Endothelial cell of umbilical vein (primary cell): ENCODE results near the gene MED27. TPM values are rescaled to one million over a fixed set of nuclear protein-coding genes. Genes with fewer than 3 reads are reported as not detected.

Source experiments
- BruUV-seq: library from RNA; stranded (reverse); fragments of 400-500 nt; replicated peaks from 2 replicates; lab custom pipeline; 2021; lab: Mats Ljungman, UMichigan
- CTCF ChIA-PET: fragments of 300-600, 350-600 bp; sonication (Branson Sonifier 250); formaldehyde crosslinking; loops from one replicate; lab custom pipeline; 2021; ENCODE audit warnings: antibody characterized with exemption, inconsistent platforms; lab: Charles Lee
- POLR2A ChIA-PET: fragments of 300-600, 350-600 bp; sonication (Branson Sonifier 250); formaldehyde crosslinking; loops from one replicate; lab custom pipeline; 2021; ENCODE audit warnings: antibody characterized with exemption, inconsistent platforms; lab: Charles Lee
- DNase-seq: peaks from one replicate; pipeline ENCODE4 v3.0.0-alpha.2; 2011; ENCODE audit warnings: low read depth, low spot score
- FAIRE-seq: peaks from 2 replicates; lab custom pipeline; 2011; peaks lifted over from hg19 to GRCh38; lab: Jason Lieb, UNC
- H2AFZ ChIP-seq: 2 replicates; pipeline ENCODE4 v1.6.0; 2012; ENCODE audit warnings: low read depth, low read length, control low read depth, inconsistent platforms
- H3K27ac ChIP-seq: 2 replicates; pipeline ENCODE4 v1.5.1; 2011; ENCODE audit warnings: low read depth, mild to moderate bottlenecking, control low read depth, low read length, moderate library complexity; ENCODE audit not compliant: insufficient read depth
- H3K27me3 ChIP-seq, 2 experiments: 2 replicates each; pipeline versions ENCODE4 v1.6.0 to v1.6.1; 2011; ENCODE audit warnings: low read length in 2 of 2, mixed read lengths in 1 of 2; ENCODE audit not compliant: control insufficient read depth in 2 of 2, insufficient read depth in 2 of 2
- H3K36me3 ChIP-seq, 2 experiments: 2 replicates in 1 of 2; 3 replicates in 1 of 2; pipeline ENCODE4 v1.5.1; 2011; ENCODE audit warnings: low read length in 2 of 2, mild to moderate bottlenecking in 1 of 2, moderate library complexity in 1 of 2; ENCODE audit not compliant: control insufficient read depth in 2 of 2, insufficient read depth in 2 of 2; ENCODE audit errors: extremely low read depth in 1 of 2
- H3K4me1 ChIP-seq: 3 replicates; pipeline ENCODE4 v1.5.1; 2011; ENCODE audit warnings: mild to moderate bottlenecking, low read length; ENCODE audit not compliant: control insufficient read depth, insufficient read depth; ENCODE audit errors: extremely low read depth
- H3K4me2 ChIP-seq: 2 replicates; pipeline ENCODE4 v1.6.1; 2011; ENCODE audit warnings: low read length, control low read depth, mixed read lengths; ENCODE audit not compliant: insufficient read depth
- H3K4me3 ChIP-seq, 3 experiments: fragments of 200-600 bp in 1 of 3; sonication (generic), shearing (Covaris generic) in 1 of 3; replicated peaks in 1 of 3; 2 replicates each; pipeline ENCODE4 v1.5.1; 2011 to 2016; ENCODE audit warnings: control low read depth in 3 of 3, low read length in 3 of 3, mild to moderate bottlenecking in 2 of 3, inconsistent platforms in 1 of 3, low read depth in 1 of 3, moderate library complexity in 1 of 3; ENCODE audit not compliant: insufficient read depth in 1 of 3
- H3K79me2 ChIP-seq: 2 replicates; pipeline ENCODE4 v1.6.0; 2012; ENCODE audit warnings: low read length, inconsistent platforms; ENCODE audit not compliant: control insufficient read depth, insufficient read depth
- H3K9ac ChIP-seq: replicated peaks from 2 replicates; pipeline ENCODE3; 2011; ENCODE audit warnings: low read length, control low read depth; ENCODE audit not compliant: insufficient read depth; ENCODE audit errors: extremely low read depth
- H3K9me1 ChIP-seq: replicated peaks from 3 replicates; pipeline ENCODE4 v1.6.0; 2011; ENCODE audit warnings: mild to moderate bottlenecking, low read length; ENCODE audit not compliant: control insufficient read depth, insufficient read depth; ENCODE audit errors: extremely low read depth
- H3K9me3 ChIP-seq: replicated peaks from 2 replicates; pipeline ENCODE4 v1.5.1; 2012; ENCODE audit warnings: low read length, inconsistent platforms; ENCODE audit not compliant: control insufficient read depth, insufficient read depth
- H4K20me1 ChIP-seq: replicated peaks from 2 replicates; pipeline ENCODE3; 2011; ENCODE audit warnings: mild to moderate bottlenecking, low read length; ENCODE audit not compliant: control insufficient read depth, insufficient read depth; ENCODE audit errors: extremely low read depth
- CTCF ChIP-seq, 2 donors: IDR thresholded peaks; 1 replicate in 1 of 2; 2 replicates in 1 of 2; pipeline ENCODE4 v1.5.1; 2011; ENCODE audit warnings: low read length in 2 of 2, mild to moderate bottlenecking in 2 of 2, moderate library complexity in 2 of 2, control low read depth in 1 of 2, inconsistent platforms in 1 of 2, low read depth in 1 of 2; ENCODE audit not compliant: insufficient read depth in 1 of 2; ENCODE audit errors: extremely low read depth in 1 of 2
- EZH2 ChIP-seq: IDR thresholded peaks from 2 replicates; pipeline ENCODE4 v1.6.1; 2012; ENCODE audit warnings: borderline replicate concordance, low read depth, mild to moderate bottlenecking, moderate library complexity, low read length, inconsistent platforms; ENCODE audit not compliant: severe bottlenecking
- FOS ChIP-seq: IDR thresholded peaks from 2 replicates; pipeline ENCODE4 v1.6.1; 2011; ENCODE audit warnings: mild to moderate bottlenecking, low read length, moderate library complexity, borderline replicate concordance; ENCODE audit not compliant: insufficient read depth
- GATA2 ChIP-seq: IDR thresholded peaks from 2 replicates; pipeline ENCODE4 v1.7.0; 2011; ENCODE audit warnings: low read depth, mild to moderate bottlenecking, moderate library complexity, mixed read lengths, low read length; ENCODE audit not compliant: insufficient read length, insufficient read depth
- JUN ChIP-seq: IDR thresholded peaks from 2 replicates; pipeline ENCODE4 v1.6.1; 2011; ENCODE audit warnings: borderline replicate concordance, low read depth; ENCODE audit not compliant: insufficient read length, insufficient read depth
- MAX ChIP-seq: IDR thresholded peaks from 2 replicates; pipeline ENCODE4 v1.6.1; 2011; ENCODE audit not compliant: insufficient read depth, insufficient read length
- MYC ChIP-seq: IDR thresholded peaks from one replicate; pipeline ENCODE4 v1.6.1; 2011; ENCODE audit warnings: mild to moderate bottlenecking, low read depth, low read length
- POLR2A ChIP-seq: IDR thresholded peaks from 2 replicates; pipeline ENCODE4 v1.6.1; 2012; ENCODE audit warnings: low read depth, mild to moderate bottlenecking, control low read depth, low read length
- POLR2AphosphoS5 ChIP-seq: IDR thresholded peaks from 2 replicates; pipeline ENCODE4 v1.6.1; 2012; ENCODE audit warnings: low read depth, mild to moderate bottlenecking, control low read depth, low read length, moderate library complexity; ENCODE audit not compliant: insufficient read depth
- dilution Hi-C: fragments of 300-500 bp; cut with MboI; formaldehyde crosslinking; loops from one replicate; pipeline ENCODE4 v1.15.0; 2019; ENCODE audit warnings: low sequenced_read_pairs; ENCODE audit not compliant: extremely low pct_ligation_motif_present
- intact Hi-C: fragments of 100-400 bp; cut with micrococcal nuclease; formaldehyde crosslinking; loops from one replicate; pipeline ENCODE4 v1.10.0; 2022
- polyA plus RNA-seq, 4 experiments: library from polyadenylated mRNA; depleted of rRNA in 3 of 4; stranded (reverse) in 3 of 4; unstranded in 1 of 4; fragments of >200 nt; gene quantifications; 2 replicates each; pipeline versions ENCODE4 v1.2.1 to v1.2.3, GENCODE V29; 2011 to 2012; ENCODE audit warnings: missing spikeins in 1 of 4
- total RNA-seq: library from RNA; stranded (reverse); gene quantifications from 2 replicates; pipeline ENCODE4 v1.2.3, GENCODE V29; 2021

The MED27 gene
- total and polyA plus RNA-seq, 2 donors (not counting 3 experiments of a cell fraction or from before 2014, with no cell fraction given): 27.9 to 47.8 TPM

GRCh38 chr9:132041798-132042197 is 37.9 kb downstream of the MED27 start:
- TF ChIP-seq GATA2 (no peak), POLR2A (no peak), MYC (no peak), CTCF (IDR thresholded peaks at IDR 0.05; ENCODE audit: extremely low read depth in 1 of 2, insufficient read depth in 1 of 2, low read depth in 1 of 2, low read length in 2 of 2) (no peak), FOS (no peak), POLR2AphosphoS5 (no peak), JUN (no peak), MAX (no peak), EZH2 (no peak)
- Histone ChIP-seq H2AFZ (no peak overlapping the region), H3K4me2 (no peak overlapping the region), H3K27ac (peak overlapping the region; percentile 7), H3K9me1 (no peaks in the 10 kb centered on the region), H3K9me3 (no peaks in the 10 kb centered on the region), H3K9ac (no peak overlapping the region), H3K4me3 (no peak overlapping the region), H4K20me1 (no peaks in the 10 kb centered on the region), H3K4me1 (peaks cover 26% of the 10 kb centered on the region), H3K79me2 (peaks cover 25% of the 10 kb centered on the region), H3K36me3 (no peaks in the 10 kb centered on the region), H3K27me3 (no peaks in the 10 kb centered on the region)
- FAIRE-seq: no peak
- ChIA-PET CTCF (no interaction called here), POLR2A (no interaction called here)
- intact Hi-C loops: no loop called here
- dilution Hi-C loops: no loop called here
- DNase-seq: no peak
- BruUV-seq: no TSS peak
